22Rv1 (cell line): ENCODE measurements around the gene MACROH2A2.
"Not testable (repeated sequence)": the region's sequence is repeated elsewhere in the genome, so short reads cannot be mapped to it uniquely, and the experiment has no call there.

Experiments
- H3K27ac ChIP-seq: fragments of 450-650 bp; 2 replicates; pipeline ENCODE4 v1.5.1; 2017
- ZFX ChIP-seq: fragments of 450-650 bp; IDR thresholded peaks from 2 replicates; pipeline ENCODE4 v1.6.1; 2017; ENCODE audit warnings: antibody characterized with exemption, borderline replicate concordance
- TF ChIP-seq, protein P1 (sequence below): fragments of 450-650 bp; IDR thresholded peaks from 2 replicates; pipeline ENCODE4 v1.5.1; 2017; ENCODE audit warnings: mild to moderate bottlenecking

Gene MACROH2A2

DNA sequence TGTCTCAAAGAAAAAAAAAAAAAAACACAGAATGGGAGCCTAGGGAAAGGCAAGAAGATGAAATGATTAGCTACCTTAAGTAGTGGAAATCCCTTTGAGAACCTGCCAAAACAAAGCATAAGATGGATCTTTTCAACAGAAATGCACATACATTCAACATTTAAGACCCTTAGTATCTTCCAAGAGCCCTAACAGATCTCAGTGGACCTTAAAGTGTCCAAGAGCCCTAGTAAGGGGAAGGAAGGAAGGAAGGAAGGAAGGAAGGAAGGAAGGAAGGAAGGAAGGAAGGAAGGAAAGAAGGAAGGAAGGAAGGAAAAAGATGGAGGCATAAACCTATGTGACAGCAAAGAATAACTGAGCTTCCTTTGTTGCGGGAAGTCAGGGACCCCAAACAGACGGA, 11.6 kb upstream of the MACROH2A2 start:
- TF ChIP-seq ZFX: no peak
- TF ChIP-seq, protein P1, sequence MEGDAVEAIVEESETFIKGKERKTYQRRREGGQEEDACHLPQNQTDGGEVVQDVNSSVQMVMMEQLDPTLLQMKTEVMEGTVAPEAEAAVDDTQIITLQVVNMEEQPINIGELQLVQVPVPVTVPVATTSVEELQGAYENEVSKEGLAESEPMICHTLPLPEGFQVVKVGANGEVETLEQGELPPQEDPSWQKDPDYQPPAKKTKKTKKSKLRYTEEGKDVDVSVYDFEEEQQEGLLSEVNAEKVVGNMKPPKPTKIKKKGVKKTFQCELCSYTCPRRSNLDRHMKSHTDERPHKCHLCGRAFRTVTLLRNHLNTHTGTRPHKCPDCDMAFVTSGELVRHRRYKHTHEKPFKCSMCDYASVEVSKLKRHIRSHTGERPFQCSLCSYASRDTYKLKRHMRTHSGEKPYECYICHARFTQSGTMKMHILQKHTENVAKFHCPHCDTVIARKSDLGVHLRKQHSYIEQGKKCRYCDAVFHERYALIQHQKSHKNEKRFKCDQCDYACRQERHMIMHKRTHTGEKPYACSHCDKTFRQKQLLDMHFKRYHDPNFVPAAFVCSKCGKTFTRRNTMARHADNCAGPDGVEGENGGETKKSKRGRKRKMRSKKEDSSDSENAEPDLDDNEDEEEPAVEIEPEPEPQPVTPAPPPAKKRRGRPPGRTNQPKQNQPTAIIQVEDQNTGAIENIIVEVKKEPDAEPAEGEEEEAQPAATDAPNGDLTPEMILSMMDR: no peak
- H3K27ac ChIP-seq: no peak overlapping the region

DNA sequence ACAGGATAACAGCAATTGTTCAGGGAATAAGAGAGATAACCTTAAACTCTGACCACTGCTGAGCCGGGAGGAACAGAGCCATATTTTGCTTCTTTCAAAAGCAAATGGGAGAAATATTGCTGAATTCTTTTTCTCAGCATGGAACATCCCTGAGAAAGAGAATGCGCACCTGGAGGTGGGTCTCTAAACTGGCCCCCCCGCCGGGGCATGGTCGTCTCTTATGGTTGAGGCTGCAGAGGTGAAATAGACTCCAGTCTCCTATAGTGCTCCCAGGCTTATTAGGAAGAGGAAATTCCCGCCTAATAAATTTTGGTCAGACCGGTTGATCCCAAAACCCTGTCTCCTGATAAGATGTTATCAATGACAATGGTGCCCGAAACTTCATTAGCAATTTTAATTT, 10.9 kb upstream of the MACROH2A2 start:
- H3K27ac ChIP-seq: not testable (repeated sequence)

DNA sequence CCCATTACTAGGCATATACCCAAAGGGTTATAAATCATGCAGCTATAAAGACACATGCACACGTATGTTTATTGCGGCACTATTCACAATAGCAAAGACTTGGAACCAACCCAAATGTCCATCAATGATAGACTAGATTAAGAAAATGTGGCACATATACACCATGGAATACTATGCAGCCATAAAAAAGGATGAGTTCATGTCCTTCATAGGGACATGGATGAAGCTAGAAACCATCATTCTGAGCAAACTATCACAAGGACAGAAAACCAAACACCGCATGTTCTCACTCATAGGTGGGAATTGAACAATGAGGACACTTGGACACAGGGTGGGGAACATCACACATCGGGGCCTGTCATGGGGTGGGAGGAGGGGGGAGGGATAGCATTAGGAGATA, 5.6 kb upstream of the MACROH2A2 start:
- H3K27ac ChIP-seq: not testable (repeated sequence)

DNA sequence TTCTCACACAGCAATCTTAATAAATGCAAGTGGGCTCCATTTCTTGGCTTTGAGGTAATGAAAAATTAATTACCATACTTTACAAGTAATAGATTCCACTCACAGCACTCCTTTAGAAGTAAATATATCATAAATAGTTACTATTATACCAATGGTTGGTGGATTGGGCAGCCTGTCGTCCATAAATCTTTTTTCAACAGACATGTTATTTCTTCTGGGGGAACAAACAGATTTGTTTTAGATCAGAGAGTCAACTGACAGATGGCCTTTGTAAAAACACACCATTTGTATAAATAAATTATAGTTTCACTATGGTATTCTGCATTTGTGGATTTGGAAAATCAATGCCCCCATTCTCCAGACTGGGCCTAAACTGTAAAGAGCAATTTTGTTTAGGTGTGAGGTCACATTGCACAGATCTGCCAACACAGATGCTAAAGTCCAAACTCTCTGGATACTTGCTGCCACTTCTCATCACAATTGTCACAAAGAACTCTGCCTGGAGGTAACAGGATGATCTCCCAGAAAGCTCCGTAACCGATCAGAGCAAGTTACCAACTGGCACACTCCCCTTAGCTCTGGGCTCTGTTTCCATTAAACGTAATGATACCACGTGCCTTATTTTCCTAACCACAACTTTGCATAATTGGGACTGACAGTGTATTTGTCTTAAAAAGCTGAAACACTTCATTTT, 4.5 kb upstream of the MACROH2A2 start:
- H3K27ac ChIP-seq: no peak overlapping the region
- TF ChIP-seq, protein P1: no peak
- TF ChIP-seq ZFX: no peak

DNA sequence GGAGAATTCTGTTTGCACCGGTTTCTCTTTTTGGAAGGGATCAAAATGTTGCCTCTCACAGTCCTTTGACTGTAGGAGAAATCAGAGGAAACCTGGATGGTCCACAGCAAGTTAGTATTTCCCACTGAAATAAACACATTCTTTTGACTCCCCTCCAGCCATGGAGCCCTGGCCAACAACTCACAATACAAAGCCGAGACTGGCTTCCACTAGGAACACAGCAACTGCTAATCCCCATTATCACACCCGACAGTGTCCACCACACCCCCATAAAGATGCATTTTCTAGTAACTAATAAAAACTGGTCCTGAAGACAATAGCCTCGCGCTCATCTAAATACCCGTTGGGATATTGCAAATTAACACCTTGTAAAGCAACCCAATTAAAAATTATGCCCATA, 798 bp upstream of the MACROH2A2 start:
- TF ChIP-seq, protein P1: no peak
- no peak for TF ChIP-seq ZFX
- H3K27ac ChIP-seq: no peak overlapping the region

DNA sequence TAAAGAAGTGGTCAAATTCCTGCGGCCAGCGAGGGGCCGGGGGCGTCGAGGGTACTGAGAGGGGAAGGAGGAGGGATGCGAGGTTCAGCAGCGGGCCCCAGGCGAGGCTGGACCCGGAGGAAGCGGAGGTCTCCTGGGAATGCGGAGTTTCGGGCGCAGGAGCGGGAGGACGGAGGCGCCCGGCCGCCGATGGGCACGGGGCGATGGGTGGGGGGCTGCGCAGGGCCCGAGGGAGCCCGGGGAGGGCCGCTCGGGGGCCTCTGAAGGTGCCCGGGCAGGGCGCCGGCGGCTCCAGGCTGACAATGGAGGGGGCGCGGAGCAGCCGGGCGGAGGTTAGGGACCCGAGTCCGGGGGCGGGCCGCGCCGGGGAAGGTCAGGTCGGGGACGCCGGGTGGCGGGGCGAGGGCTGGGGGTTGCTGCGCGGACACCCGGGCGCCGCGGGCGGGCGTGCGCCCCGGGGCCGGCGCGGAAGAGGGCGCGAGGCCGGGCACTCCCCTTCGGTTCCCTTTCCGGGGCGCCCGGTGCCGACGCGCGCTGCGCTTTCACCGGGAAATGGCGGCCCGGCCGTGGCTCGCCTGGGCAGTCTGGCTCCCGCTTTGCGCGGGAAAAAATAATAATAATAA, 683 bp downstream of the MACROH2A2 start:
- H3K27ac ChIP-seq: peak overlapping the region; percentile 33; the same call in 1 of the 2 replicates
- TF ChIP-seq, protein P1: no peak
- TF ChIP-seq ZFX: no peak

DNA sequence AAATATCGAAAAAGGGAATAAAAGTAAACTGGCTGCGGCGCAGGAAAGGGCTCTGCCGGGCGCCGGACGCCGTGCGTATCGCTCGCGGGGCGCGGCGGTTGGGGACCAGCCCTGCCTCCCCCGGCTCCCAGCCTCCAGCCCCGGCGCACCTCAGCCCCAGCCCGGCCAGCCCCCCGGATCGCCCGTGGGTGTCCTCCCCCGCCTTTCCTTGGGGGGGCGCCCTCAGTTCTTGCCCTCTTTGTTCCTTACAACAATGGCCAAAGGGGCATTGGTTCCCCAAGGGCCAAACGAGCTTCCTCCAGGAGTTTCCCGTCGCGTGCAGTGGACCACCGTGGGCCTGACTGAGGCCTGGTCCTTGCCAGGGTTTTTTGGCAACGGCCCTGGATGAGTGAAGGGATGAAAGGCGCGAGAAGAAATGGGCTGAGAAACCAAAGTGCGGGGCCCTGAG, 1.2 kb downstream of the MACROH2A2 start:
- H3K27ac ChIP-seq: no peak overlapping the region
- TF ChIP-seq, protein P1: peak; percentile 36
- TF ChIP-seq ZFX: no peak

DNA sequence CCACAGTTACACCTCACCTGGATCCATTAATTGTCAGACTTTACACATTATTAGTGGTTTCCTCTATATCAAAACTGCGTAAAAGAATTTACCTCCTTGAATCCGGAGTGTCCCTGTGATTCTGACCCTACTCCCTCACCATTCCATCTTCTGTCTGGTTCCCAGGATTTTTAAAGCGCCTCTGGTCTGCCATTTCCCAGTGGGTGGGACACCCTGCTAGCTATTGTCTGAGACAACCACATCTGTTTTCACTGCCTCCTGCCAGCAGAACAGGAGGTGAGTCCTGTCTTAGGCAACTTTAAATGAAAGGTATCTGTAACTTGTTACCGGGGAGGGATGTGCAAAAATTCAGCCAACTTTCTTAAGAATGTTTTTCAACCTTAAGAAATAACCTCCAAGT, 2.3 kb downstream of the MACROH2A2 start:
- no peak overlapping the region for H3K27ac ChIP-seq
- no peak for TF ChIP-seq ZFX
- TF ChIP-seq, protein P1: no peak
